A673 (cell line): Measurements from ENCODE around the gene MORN3. TPM values are rescaled to one million over a fixed set of nuclear protein-coding genes. Genes with fewer than 3 reads are reported as not detected.
"Not testable (repeated sequence)": the region's sequence is repeated elsewhere in the genome, so short reads cannot be mapped to it uniquely, and the experiment has no call there.

Source experiments
- BruUV-seq: library from RNA; stranded (reverse); fragments of 400-500 nt; replicated peaks from 2 replicates; lab custom pipeline; 2021; lab: Mats Ljungman, UMichigan
- CTCF ChIA-PET: fragments of 300-600 bp; sonication (Branson Sonifier 250); formaldehyde crosslinking; loops from one replicate; lab custom pipeline; 2022; ENCODE audit warnings: antibody characterized with exemption; lab: Charles Lee
- POLR2A ChIA-PET: fragments of 300-600 bp; sonication (Branson Sonifier 250); formaldehyde crosslinking; loops from one replicate; lab custom pipeline; 2022; ENCODE audit warnings: antibody characterized with exemption; ENCODE audit not compliant: low non-redundant PET; lab: Charles Lee
- DNase-seq: peaks from one replicate; pipeline ENCODE4 v3.0.0-alpha.2; 2015; ENCODE audit warnings: low spot score
- H3K27ac ChIP-seq: fragments of 200-600 bp; sonication (generic); 2 replicates; pipeline ENCODE4 v1.5.1; 2016; ENCODE audit warnings: mixed run types, low read depth, mild to moderate bottlenecking, mixed read lengths, antibody characterized with exemption, low read length; ENCODE audit not compliant: poor library complexity, severe bottlenecking
- H3K27me3 ChIP-seq: fragments of 200-600 bp; sonication (generic); replicated peaks from 2 replicates; pipeline ENCODE4 v1.6.1; 2017; ENCODE audit warnings: mixed run types, low read depth, mild to moderate bottlenecking, mixed read lengths, antibody characterized with exemption, low read length; ENCODE audit not compliant: insufficient read depth, poor library complexity
- H3K36me3 ChIP-seq: fragments of 200-600 bp; sonication (generic); 2 replicates; pipeline ENCODE4 v1.6.1; 2016; ENCODE audit warnings: mixed run types, mild to moderate bottlenecking, mixed read lengths, antibody characterized with exemption, low read length; ENCODE audit not compliant: insufficient read depth, poor library complexity, severe bottlenecking
- H3K4me1 ChIP-seq: fragments of 200-600 bp; sonication (generic); 2 replicates; pipeline ENCODE4 v1.6.1; 2017; ENCODE audit warnings: mixed run types, mild to moderate bottlenecking, mixed read lengths, antibody characterized with exemption, low read length; ENCODE audit not compliant: insufficient read depth, poor library complexity, severe bottlenecking
- H3K4me3 ChIP-seq: fragments of 200-600 bp; sonication (generic); 2 replicates; pipeline ENCODE4 v1.5.1; 2016; ENCODE audit warnings: low read depth, mixed run types, mild to moderate bottlenecking, mixed read lengths, low read length; ENCODE audit not compliant: poor library complexity, severe bottlenecking
- H3K9me3 ChIP-seq: fragments of 200-600 bp; sonication (generic); 2 replicates; pipeline ENCODE4 v1.6.1; 2016; ENCODE audit warnings: mixed run types, low read depth, mild to moderate bottlenecking, mixed read lengths, antibody characterized with exemption, low read length; ENCODE audit not compliant: poor library complexity, severe bottlenecking
- EZH2 ChIP-seq: fragments of 200-600 bp; sonication (generic); IDR thresholded peaks from 2 replicates; pipeline ENCODE4 v1.6.1; 2017; ENCODE audit warnings: borderline replicate concordance, low read depth, mild to moderate bottlenecking, mixed read lengths, antibody characterized with exemption, low read length; ENCODE audit not compliant: poor library complexity, severe bottlenecking
- intact Hi-C: fragments of 100-400 bp; cut with micrococcal nuclease; formaldehyde crosslinking; loops from one replicate; pipeline ENCODE4 v1.10.0; 2022; ENCODE audit not compliant: unreplicated experiment
- total RNA-seq: library from RNA; stranded (reverse); gene quantifications from 2 replicates; pipeline ENCODE4 v1.2.3, GENCODE V29; 2021
- TF ChIP-seq, protein P1 (sequence below): fragments of 300-800, 200-600 bp; sonication (generic); conservative IDR thresholded peaks from 2 replicates; pipeline ENCODE4 v1.5.1; 2017; ENCODE audit warnings: low read depth, mild to moderate bottlenecking, antibody characterized with exemption, low read length, moderate library complexity, mixed read lengths

Gene MORN3
- total RNA-seq, 1 experiment from 2014 or later: 0.58 TPM

DNA sequence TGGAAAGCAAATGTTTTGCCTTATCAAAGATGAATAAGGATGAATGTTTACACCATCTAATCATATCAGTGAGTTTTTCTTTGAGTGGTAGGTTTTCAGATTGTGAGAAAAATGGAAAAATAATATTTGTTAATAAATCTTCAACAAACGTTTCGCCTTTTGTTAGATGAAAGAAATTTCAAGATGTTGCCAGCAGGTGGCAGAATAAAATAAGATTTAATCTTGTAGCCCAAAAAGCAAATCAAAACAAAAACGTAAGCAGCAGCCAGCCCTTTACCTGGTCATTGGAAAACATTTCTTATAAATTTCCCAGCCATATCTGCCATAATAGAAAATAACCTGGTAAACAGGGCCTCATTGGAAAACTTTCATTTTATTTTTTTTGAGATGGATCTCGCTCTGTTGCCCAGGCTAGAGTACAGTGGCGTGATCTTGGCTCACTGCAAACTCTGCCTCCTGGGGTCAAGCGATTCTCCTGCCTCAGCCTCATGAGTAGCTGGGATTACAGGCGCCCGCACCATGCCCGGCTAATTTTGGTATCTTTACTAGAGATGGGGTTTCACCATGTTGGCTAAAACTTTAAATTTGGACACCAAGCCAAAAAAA lies 27.7 kb upstream of the MORN3 start:
- ChIA-PET POLR2A (no interaction called here), CTCF (interaction anchor here (0.6 kb wide), 2 partner anchors 97 to 144 kb away, joined by 4 read pairs; partner anchors contain the start of gene RHOF)
- Histone ChIP-seq H3K4me3 (no peak overlapping the region), H3K27ac (no peak overlapping the region), H3K36me3 (no peaks in the 10 kb centered on the region), H3K9me3 (no peaks in the 10 kb centered on the region), H3K27me3 (no peaks in the 10 kb centered on the region), H3K4me1 (no peaks in the 10 kb centered on the region)
- intact Hi-C loops: loop anchor here (1.0 to 5.0 kb wide), 3 partner anchors 76 to 190 kb away; partner anchors contain the start of genes PSMD9 and RHOF
- BruUV-seq: no TSS peak
- peak; percentile 72 for DNase-seq
- no peak for TF ChIP-seq EZH2
- TF ChIP-seq, protein P1, sequence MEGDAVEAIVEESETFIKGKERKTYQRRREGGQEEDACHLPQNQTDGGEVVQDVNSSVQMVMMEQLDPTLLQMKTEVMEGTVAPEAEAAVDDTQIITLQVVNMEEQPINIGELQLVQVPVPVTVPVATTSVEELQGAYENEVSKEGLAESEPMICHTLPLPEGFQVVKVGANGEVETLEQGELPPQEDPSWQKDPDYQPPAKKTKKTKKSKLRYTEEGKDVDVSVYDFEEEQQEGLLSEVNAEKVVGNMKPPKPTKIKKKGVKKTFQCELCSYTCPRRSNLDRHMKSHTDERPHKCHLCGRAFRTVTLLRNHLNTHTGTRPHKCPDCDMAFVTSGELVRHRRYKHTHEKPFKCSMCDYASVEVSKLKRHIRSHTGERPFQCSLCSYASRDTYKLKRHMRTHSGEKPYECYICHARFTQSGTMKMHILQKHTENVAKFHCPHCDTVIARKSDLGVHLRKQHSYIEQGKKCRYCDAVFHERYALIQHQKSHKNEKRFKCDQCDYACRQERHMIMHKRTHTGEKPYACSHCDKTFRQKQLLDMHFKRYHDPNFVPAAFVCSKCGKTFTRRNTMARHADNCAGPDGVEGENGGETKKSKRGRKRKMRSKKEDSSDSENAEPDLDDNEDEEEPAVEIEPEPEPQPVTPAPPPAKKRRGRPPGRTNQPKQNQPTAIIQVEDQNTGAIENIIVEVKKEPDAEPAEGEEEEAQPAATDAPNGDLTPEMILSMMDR: peak; percentile 66

DNA sequence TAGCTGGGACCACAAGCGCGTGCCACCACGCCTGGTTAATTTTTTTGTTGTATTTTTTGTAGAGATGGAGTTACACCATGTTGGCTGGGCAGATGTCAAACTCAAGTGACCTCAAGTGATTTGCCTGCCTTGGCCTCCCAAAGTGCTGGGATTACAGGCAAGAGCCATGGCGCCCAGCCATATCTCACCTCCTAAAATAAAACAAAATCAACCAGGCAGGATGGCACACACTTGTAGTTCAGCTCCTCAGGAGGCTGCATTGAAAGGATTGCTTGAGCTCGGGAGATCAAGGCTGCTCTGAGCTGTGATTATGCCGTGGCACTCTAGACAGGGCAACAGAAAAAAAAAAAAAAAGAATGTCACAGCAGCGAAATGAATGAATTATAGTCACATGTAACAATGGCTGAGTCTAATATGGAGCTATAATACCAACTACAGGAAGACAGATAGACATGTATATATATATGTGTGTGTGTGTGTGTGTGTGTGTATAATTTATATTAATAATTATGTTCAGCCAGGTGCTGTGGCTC lies 23.8 kb upstream of the MORN3 start:
- Histone ChIP-seq H3K27ac (no peak overlapping the region), H3K36me3 (no peaks in the 10 kb centered on the region), H3K4me3 (no peak overlapping the region), H3K27me3 (no peaks in the 10 kb centered on the region), H3K9me3 (no peaks in the 10 kb centered on the region), H3K4me1 (no peaks in the 10 kb centered on the region)
- no TSS peak for BruUV-seq
- TF ChIP-seq, protein P1: no peak
- no peak for TF ChIP-seq EZH2
- ChIA-PET POLR2A (no interaction called here), CTCF (interaction anchor here (0.5 kb wide), 1 partner anchor 438 kb away, joined by 4 read pairs; no protein-coding TSS in a partner anchor)
- DNase-seq: no peak
- intact Hi-C loops: no loop called here

DNA sequence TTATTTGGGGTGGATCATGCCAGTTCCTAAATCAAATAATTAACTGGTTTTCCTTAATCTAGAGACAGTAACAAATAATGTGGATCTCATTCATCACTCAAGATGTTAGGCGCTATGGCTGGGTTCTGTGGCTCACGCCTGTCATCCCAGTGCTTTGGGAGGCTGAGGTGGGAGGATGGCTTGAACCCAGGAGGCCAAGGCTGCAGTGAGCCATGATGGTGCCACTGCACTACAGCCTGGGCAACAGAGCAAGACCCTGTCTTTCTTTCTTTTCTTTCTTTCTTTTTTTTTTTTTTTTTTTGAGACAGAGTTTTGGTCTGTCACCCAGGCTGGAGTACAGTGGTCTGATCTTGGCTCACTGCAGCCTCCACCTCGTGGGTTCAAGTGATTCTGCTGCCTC lies 23.3 kb upstream of the MORN3 start:
- CTCF ChIA-PET, H3K4me1 ChIP-seq, H3K4me3 ChIP-seq, POLR2A ChIA-PET, H3K9me3 ChIP-seq, H3K27me3 ChIP-seq, BruUV-seq, DNase-seq, H3K27ac ChIP-seq, intact Hi-C loops, H3K36me3 ChIP-seq: not testable (repeated sequence)
